GM12878 (cell line): ENCODE measurements around the gene ZMYND11. TPM values are rescaled to one million over a fixed set of nuclear protein-coding genes. Genes with fewer than 3 reads are reported as not detected.

Experiments
- ATAC-seq: fragments of 200-7000 bp; cut with Tn5 transposase; 3 replicates; pipeline ENCODE4 v1.9.1; 2020; ENCODE audit warnings: mild to moderate bottlenecking, moderate library complexity
- BruUV-seq: library from RNA; stranded (reverse); fragments of 400-500 nt; replicated peaks from 2 replicates; lab custom pipeline; 2021; lab: Mats Ljungman, UMichigan
- CTCF ChIA-PET: fragments of 300-600 bp; sonication (Branson Sonifier 250); formaldehyde crosslinking; extraction: SDS; loops from one replicate; lab custom pipeline; 2021; ENCODE audit warnings: inconsistent platforms; lab: Yijun Ruan, JAX
- POLR2A ChIA-PET: fragments of 350-600 bp; formaldehyde crosslinking; extraction: SDS; loops from one replicate; lab custom pipeline; 2021; ENCODE audit warnings: inconsistent platforms; lab: Charles Lee
- RAD21 ChIA-PET: fragments of 300-600 bp; sonication (Branson Sonifier 250); formaldehyde crosslinking; loops from one replicate; lab custom pipeline; 2023; ENCODE audit warnings: antibody characterized with exemption; ENCODE audit not compliant: unreplicated experiment; lab: Charles Lee
- SMC1A ChIA-PET: fragments of 300-600 bp; sonication (Branson Sonifier 250); formaldehyde crosslinking; loops from one replicate; lab custom pipeline; 2023; ENCODE audit not compliant: unreplicated experiment, uncharacterized antibody; lab: Charles Lee
- DNase-seq: peaks from one replicate; pipeline ENCODE4 v3.0.0-alpha.2; 2011; ENCODE audit warnings: low read depth, low spot score
- FAIRE-seq: peaks from 3 replicates; lab custom pipeline; 2011; peaks lifted over from hg19 to GRCh38; lab: Jason Lieb, UNC
- H2AFZ ChIP-seq: 2 replicates; pipeline ENCODE4 v1.6.0; 2011; ENCODE audit warnings: low read depth, low read length, control low read depth; ENCODE audit not compliant: control insufficient read depth
- H3K27ac ChIP-seq: 2 replicates; pipeline ENCODE4 v1.5.1; 2011; ENCODE audit warnings: control low read depth; ENCODE audit not compliant: control insufficient read depth, insufficient read depth
- H3K27me3 ChIP-seq, 2 experiments: replicated peaks in 1 of 2; 2 replicates each; pipeline versions ENCODE4 v1.6.0 to v1.6.1; 2011; ENCODE audit warnings: low read length in 1 of 2; ENCODE audit not compliant: control insufficient read depth in 2 of 2, insufficient read depth in 2 of 2
- H3K36me3 ChIP-seq, 2 experiments: 2 replicates each; pipeline ENCODE4 v1.5.1; 2011; ENCODE audit warnings: low read length in 1 of 2; ENCODE audit not compliant: control insufficient read depth in 2 of 2, insufficient read depth in 2 of 2
- H3K4me1 ChIP-seq: 2 replicates; pipeline ENCODE4 v1.6.1; 2011; ENCODE audit warnings: mild to moderate bottlenecking, low read length, moderate library complexity, mixed read lengths; ENCODE audit not compliant: control insufficient read depth, insufficient read depth
- H3K4me2 ChIP-seq: 2 replicates; pipeline ENCODE4 v1.6.0; 2011; ENCODE audit warnings: control low read depth; ENCODE audit not compliant: control insufficient read depth, insufficient read depth
- H3K4me3 ChIP-seq: fragments of 200-600 bp; sonication (generic); 2 replicates; pipeline ENCODE4 v1.5.1; 2016
- H3K79me2 ChIP-seq: 2 replicates; pipeline ENCODE4 v1.6.0; 2011; ENCODE audit warnings: low read length; ENCODE audit not compliant: control insufficient read depth, insufficient read depth
- H3K9ac ChIP-seq: 2 replicates; pipeline ENCODE4 v1.8.0; 2011; ENCODE audit warnings: low read length, control low read depth, mixed read lengths; ENCODE audit not compliant: control insufficient read depth, insufficient read depth
- H3K9me3 ChIP-seq: replicated peaks from 3 replicates; pipeline ENCODE4 v1.5.1; 2011; ENCODE audit warnings: mild to moderate bottlenecking, low read length; ENCODE audit not compliant: control insufficient read depth, insufficient read depth
- H4K20me1 ChIP-seq: 2 replicates; pipeline ENCODE4 v1.6.0; 2011; ENCODE audit not compliant: control insufficient read depth, insufficient read depth
- EED ChIP-seq: sonication (generic); IDR thresholded peaks from 2 replicates; pipeline ENCODE4 v1.6.1; 2016; ENCODE audit warnings: antibody characterized with exemption, low read depth
- ETV6 ChIP-seq, 2 experiments: fragments of 450-650 bp in 1 of 2; IDR thresholded peaks in 1 of 2; conservative IDR thresholded peaks in 1 of 2; 2 replicates each; pipeline ENCODE4 v1.6.1; 2014; ENCODE audit warnings: antibody characterized with exemption in 1 of 2, borderline replicate concordance in 1 of 2, low read depth in 1 of 2, mild to moderate bottlenecking in 1 of 2, moderate library complexity in 1 of 2
- JUNB ChIP-seq: IDR thresholded peaks from 2 replicates; pipeline ENCODE4 v1.6.1; 2016; ENCODE audit warnings: antibody characterized with exemption, mild to moderate bottlenecking
- MEF2B ChIP-seq: fragments of 450-650 bp; IDR thresholded peaks from 2 replicates; pipeline ENCODE4 v1.6.1; 2018; ENCODE audit warnings: mild to moderate bottlenecking, moderate library complexity; ENCODE audit not compliant: partially characterized antibody, poor library complexity, severe bottlenecking
- MTA3 ChIP-seq: IDR thresholded peaks from 2 replicates; pipeline ENCODE4 v1.6.1; 2012; ENCODE audit warnings: low read length, inconsistent platforms, borderline replicate concordance
- MXI1 ChIP-seq: fragments of 150-350 bp; IDR thresholded peaks from 2 replicates; pipeline ENCODE4 v1.6.1; 2011; ENCODE audit warnings: low read depth, mild to moderate bottlenecking, inconsistent platforms, low read length, improper control_type of control experiment
- NR2C2 ChIP-seq: IDR thresholded peaks from 2 replicates; pipeline ENCODE4 v1.6.1; 2011; ENCODE audit warnings: borderline replicate concordance, low read depth; ENCODE audit not compliant: control insufficient read depth, insufficient read length
- RAD21 ChIP-seq: IDR thresholded peaks from 2 replicates; pipeline ENCODE4 v1.6.1; 2011; ENCODE audit warnings: mild to moderate bottlenecking, low read depth, low read length, moderate library complexity; ENCODE audit not compliant: insufficient read depth
- SP1 ChIP-seq: IDR thresholded peaks from one replicate; pipeline ENCODE4 v1.6.1; 2011; ENCODE audit warnings: low read depth, low read length
- TBL1XR1 ChIP-seq: IDR thresholded peaks from 2 replicates; pipeline ENCODE4 v1.6.1; 2012; ENCODE audit warnings: low read depth, low read length, improper control_type of control experiment
- YY1 ChIP-seq: IDR thresholded peaks from 2 replicates; pipeline ENCODE4 v1.6.1; 2011; ENCODE audit warnings: low read depth, mild to moderate bottlenecking, low read length
- WGBS: methylation state at CpG from one replicate; pipeline ENCODE4 v1.1.6; 2016; ENCODE audit warnings: low lambda C conversion rate; ENCODE audit not compliant: insufficient replicate concordance, insufficient coverage; ENCODE audit errors: missing lambda C conversion rate; 5-methylcytosine and 5-hydroxymethylcytosine counted together
- in situ Hi-C: fragments of 300-500 bp; cut with MboI; formaldehyde crosslinking; loops from 9 replicates; pipeline ENCODE4 v1.14.3; 2018; ENCODE audit warnings: mixed read lengths
- intact Hi-C: fragments of 100-400 bp; cut with micrococcal nuclease; formaldehyde crosslinking; loops from one replicate; pipeline ENCODE4 v1.14.2; 2022; ENCODE audit not compliant: unreplicated experiment
- polyA plus RNA-seq, 11 experiments: library from polyadenylated mRNA; depleted of rRNA in 4 of 11; unstranded in 6 of 11; stranded (reverse) in 5 of 11; fragments of >200 nt; fragmentation: Nextera tagmentation in 4 of 11; fragmentation: Illumina TruSeq in 1 of 11; extraction: Ambion mirVana in 4 of 11; extraction: Trizol in 1 of 11; gene quantifications; 1 replicate in 1 of 11; 2 replicates in 10 of 11; pipeline versions ENCODE4 v1.2.1 to v1.2.3, GENCODE V29; 2011 to 2016; ENCODE audit warnings: inconsistent platforms in 2 of 11, missing spikeins in 2 of 11, low read depth in 1 of 11
- total RNA-seq, 4 experiments: library from RNA; depleted of rRNA in 3 of 4; stranded (reverse); fragments of >200 nt in 3 of 4; fragmentation: Illumina TruSeq in 1 of 4; extraction: Trizol in 1 of 4; gene quantifications; 2 replicates each; pipeline versions ENCODE4 v1.2.1 to v1.2.3, GENCODE V29; 2013 to 2021
- TF ChIP-seq, protein P1 (sequence below): fragments of 450-650 bp; formaldehyde crosslinking; IDR thresholded peaks from 2 replicates; pipeline ENCODE4 v1.5.0; 2022; ENCODE audit warnings: mild to moderate bottlenecking, missing genetic modification characterization
- TF ChIP-seq, protein P2 (sequence below): fragments of 450-650 bp; IDR thresholded peaks from 2 replicates; pipeline ENCODE4 v1.6.1; 2016; ENCODE audit warnings: mild to moderate bottlenecking
- TF ChIP-seq, protein P3 (sequence below): fragments of 150-350 bp; IDR thresholded peaks from 2 replicates; pipeline ENCODE4 v1.6.1; 2014; ENCODE audit warnings: mild to moderate bottlenecking, low read depth, low read length

The ZMYND11 gene
- total and polyA plus RNA-seq, 10 of the 15 experiments (the other 5 are each of a cell fraction or from before 2014, with no cell fraction given) = 3.3 to 24.4 (median 13.1) TPM

DNA sequence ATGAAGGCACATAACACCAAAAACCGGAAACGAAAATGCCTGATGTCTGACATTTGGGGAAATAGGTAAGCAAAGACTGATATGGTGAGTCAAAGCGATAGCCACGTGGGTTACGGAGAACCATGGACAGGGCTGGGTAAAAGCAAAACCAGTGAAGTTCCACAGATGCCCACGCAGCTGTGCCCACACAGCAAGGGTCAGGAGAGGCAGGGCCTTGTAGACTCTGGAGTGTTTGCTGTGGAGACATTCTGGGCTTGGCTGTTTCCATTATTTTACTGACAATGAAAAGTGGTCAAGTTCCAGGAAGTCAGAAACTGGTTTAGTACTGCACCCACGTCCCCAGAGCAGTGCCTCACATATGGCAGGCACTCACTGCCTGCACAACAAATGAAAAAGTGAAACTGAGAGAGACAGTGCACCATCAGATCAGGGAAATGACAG lies 148.7 kb downstream of the ZMYND11 start (continued):
- TF ChIP-seq, protein P1, sequence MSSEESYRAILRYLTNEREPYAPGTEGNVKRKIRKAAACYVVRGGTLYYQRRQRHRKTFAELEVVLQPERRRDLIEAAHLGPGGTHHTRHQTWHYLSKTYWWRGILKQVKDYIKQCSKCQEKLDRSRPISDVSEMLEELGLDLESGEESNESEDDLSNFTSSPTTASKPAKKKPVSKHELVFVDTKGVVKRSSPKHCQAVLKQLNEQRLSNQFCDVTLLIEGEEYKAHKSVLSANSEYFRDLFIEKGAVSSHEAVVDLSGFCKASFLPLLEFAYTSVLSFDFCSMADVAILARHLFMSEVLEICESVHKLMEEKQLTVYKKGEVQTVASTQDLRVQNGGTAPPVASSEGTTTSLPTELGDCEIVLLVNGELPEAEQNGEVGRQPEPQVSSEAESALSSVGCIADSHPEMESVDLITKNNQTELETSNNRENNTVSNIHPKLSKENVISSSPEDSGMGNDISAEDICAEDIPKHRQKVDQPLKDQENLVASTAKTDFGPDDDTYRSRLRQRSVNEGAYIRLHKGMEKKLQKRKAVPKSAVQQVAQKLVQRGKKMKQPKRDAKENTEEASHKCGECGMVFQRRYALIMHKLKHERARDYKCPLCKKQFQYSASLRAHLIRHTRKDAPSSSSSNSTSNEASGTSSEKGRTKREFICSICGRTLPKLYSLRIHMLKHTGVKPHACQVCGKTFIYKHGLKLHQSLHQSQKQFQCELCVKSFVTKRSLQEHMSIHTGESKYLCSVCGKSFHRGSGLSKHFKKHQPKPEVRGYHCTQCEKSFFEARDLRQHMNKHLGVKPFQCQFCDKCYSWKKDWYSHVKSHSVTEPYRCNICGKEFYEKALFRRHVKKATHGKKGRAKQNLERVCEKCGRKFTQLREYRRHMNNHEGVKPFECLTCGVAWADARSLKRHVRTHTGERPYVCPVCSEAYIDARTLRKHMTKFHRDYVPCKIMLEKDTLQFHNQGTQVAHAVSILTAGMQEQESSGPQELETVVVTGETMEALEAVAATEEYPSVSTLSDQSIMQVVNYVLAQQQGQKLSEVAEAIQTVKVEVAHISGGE (CRISPR knock-in tag) = no peak
- TF ChIP-seq YY1 (peak; percentile 26; the same call in 1 of the 2 replicates), MEF2B (no peak)

DNA sequence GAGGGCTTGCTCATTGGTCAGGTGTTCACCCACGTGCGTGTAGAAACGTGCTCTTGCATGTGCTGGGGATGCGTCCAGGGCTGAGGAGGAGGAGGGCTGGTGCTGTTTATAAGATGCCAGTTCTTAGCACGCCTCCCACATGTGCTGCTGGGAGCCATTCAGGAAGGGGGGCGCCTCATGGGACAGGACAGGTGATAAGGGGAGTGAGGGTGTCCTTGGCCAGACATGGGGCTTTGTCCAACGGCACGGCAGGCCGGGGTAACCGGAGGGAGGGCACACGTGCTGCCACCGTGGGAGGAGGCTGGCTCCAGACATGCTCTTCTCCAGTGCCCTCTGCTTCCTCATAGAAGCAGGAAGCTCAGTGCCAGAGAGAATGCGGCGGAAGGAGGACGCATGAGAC lies 150.0 kb downstream of the ZMYND11 start:
- Histone ChIP-seq H3K9ac (no peak overlapping the region), H3K27ac (no peak overlapping the region), H3K4me1 (peaks cover 22% of the 10 kb centered on the region), H3K79me2 (no peaks in the 10 kb centered on the region), H3K4me2 (no peak overlapping the region), H3K27me3 (no peaks in the 10 kb centered on the region), H2AFZ (no peak overlapping the region), H4K20me1 (no peaks in the 10 kb centered on the region), H3K36me3 (no peaks in the 10 kb centered on the region), H3K9me3 (no peaks in the 10 kb centered on the region), H3K4me3 (no peak overlapping the region)
- RAD21 ChIA-PET = no interaction called here
- 91% methylated on average over 15 of the region's 15 CpGs for WGBS
- ATAC-seq = no peak
- CTCF ChIA-PET = no interaction called here
- FAIRE-seq = no peak
- DNase-seq = no peak
- intact Hi-C loops = no loop called here
- no TSS peak for BruUV-seq
- POLR2A ChIA-PET = no interaction called here
- SMC1A ChIA-PET = interaction anchor here (0.6 kb wide), 1 partner anchor 56 kb away, joined by 3 read pairs; no protein-coding TSS in a partner anchor
- in situ Hi-C loops = no loop called here
- no peak for TF ChIP-seq JUNB
- no peak for TF ChIP-seq RAD21
- TF ChIP-seq, protein P2, sequence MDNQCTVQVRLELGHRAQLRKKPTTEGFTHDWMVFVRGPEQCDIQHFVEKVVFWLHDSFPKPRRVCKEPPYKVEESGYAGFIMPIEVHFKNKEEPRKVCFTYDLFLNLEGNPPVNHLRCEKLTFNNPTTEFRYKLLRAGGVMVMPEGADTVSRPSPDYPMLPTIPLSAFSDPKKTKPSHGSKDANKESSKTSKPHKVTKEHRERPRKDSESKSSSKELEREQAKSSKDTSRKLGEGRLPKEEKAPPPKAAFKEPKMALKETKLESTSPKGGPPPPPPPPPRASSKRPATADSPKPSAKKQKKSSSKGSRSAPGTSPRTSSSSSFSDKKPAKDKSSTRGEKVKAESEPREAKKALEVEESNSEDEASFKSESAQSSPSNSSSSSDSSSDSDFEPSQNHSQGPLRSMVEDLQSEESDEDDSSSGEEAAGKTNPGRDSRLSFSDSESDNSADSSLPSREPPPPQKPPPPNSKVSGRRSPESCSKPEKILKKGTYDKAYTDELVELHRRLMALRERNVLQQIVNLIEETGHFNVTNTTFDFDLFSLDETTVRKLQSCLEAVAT = no peak
- TF ChIP-seq MTA3 = no peak
- TF ChIP-seq SP1 = no peak
- no peak for TF ChIP-seq EED
- TF ChIP-seq TBL1XR1 = no peak
- no peak for TF ChIP-seq ETV6 (conservative IDR thresholded peaks at IDR 0.05 in 1 of 2, IDR thresholded peaks at IDR 0.05 in 1 of 2; ENCODE audit: borderline replicate concordance in 1 of 2, low read depth in 1 of 2)
- TF ChIP-seq, protein P3, sequence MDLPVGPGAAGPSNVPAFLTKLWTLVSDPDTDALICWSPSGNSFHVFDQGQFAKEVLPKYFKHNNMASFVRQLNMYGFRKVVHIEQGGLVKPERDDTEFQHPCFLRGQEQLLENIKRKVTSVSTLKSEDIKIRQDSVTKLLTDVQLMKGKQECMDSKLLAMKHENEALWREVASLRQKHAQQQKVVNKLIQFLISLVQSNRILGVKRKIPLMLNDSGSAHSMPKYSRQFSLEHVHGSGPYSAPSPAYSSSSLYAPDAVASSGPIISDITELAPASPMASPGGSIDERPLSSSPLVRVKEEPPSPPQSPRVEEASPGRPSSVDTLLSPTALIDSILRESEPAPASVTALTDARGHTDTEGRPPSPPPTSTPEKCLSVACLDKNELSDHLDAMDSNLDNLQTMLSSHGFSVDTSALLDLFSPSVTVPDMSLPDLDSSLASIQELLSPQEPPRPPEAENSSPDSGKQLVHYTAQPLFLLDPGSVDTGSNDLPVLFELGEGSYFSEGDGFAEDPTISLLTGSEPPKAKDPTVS = no peak
- TF ChIP-seq NR2C2 = no peak
- TF ChIP-seq MXI1 = no peak
